Neuron (in vitro differentiated cells): Measurements from ENCODE around the gene UCK1.

Experiments used
- H2AFZ ChIP-seq: one replicate; pipeline ENCODE4 v1.6.1; 2013; ENCODE audit warnings: low read depth, mild to moderate bottlenecking, inconsistent platforms, low read length, moderate library complexity
- H3K27me3 ChIP-seq: one replicate; pipeline ENCODE4 v1.6.1; 2013; ENCODE audit warnings: low read length; ENCODE audit not compliant: insufficient read depth
- H3K36me3 ChIP-seq: one replicate; pipeline ENCODE4 v1.6.1; 2013; ENCODE audit warnings: low read length; ENCODE audit not compliant: insufficient read depth
- H3K4me1 ChIP-seq: one replicate; pipeline ENCODE4 v1.6.1; 2013; ENCODE audit warnings: low read length; ENCODE audit not compliant: insufficient read depth
- H3K4me3 ChIP-seq: 2 replicates; pipeline ENCODE4 v1.5.1; 2013; ENCODE audit warnings: mild to moderate bottlenecking, low read length, moderate library complexity
- H3K9me3 ChIP-seq: one replicate; pipeline ENCODE4 v1.6.1; 2013; ENCODE audit warnings: low read length

The UCK1 gene

DNA sequence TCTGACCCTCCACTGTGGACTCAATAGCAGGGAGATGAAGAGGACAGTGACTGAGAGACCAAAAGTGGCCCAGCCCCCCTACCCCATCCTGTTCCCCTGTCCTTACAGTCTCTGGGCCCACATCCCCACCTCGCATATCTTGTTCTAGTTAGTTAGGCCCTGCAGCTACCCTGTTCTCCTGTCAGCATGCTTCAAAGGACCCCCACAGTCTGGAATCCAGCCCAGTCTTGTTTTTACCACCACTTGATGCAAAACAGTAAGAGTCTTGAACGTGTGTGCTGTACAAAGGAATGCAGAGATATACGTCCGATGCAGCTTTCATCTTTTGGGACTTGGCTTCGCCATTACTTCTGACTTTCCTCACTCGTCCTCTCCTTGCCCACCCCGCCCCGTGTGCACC, 40.5 kb downstream of the UCK1 start:
- Histone ChIP-seq H3K9me3 (no peaks in the 10 kb centered on the region), H2AFZ (no peak overlapping the region), H3K4me3 (no peak overlapping the region), H3K36me3 (peaks cover 99% of the 10 kb centered on the region), H3K27me3 (no peaks in the 10 kb centered on the region), H3K4me1 (no peaks in the 10 kb centered on the region)

DNA sequence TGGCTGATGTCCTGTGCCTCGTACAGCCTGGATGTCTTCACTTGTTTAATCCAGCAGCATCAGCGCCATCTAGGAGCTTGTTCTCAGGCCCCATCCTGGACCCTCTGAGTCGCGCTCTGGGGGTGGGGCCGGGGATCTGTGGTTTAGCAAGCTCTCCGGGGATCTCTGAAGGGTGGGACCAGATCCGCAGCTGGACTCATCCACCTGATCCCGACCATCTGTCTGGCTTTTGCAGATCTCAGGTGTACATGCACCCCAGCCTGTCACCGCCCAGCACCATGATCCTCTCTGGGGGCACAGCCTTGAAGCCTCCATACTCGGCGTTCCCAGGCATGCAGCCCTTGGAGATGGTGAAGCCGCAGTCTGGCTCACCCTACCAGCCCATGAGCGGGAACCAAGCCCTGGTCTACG, 43.4 kb downstream of the UCK1 start:
- H3K27me3 ChIP-seq: no peaks in the 10 kb centered on the region
- no peaks in the 10 kb centered on the region for H3K4me1 ChIP-seq
- H2AFZ ChIP-seq: no peak overlapping the region
- no peak overlapping the region for H3K4me3 ChIP-seq
- H3K36me3 ChIP-seq: peaks cover 99% of the 10 kb centered on the region
- no peaks in the 10 kb centered on the region for H3K9me3 ChIP-seq

DNA sequence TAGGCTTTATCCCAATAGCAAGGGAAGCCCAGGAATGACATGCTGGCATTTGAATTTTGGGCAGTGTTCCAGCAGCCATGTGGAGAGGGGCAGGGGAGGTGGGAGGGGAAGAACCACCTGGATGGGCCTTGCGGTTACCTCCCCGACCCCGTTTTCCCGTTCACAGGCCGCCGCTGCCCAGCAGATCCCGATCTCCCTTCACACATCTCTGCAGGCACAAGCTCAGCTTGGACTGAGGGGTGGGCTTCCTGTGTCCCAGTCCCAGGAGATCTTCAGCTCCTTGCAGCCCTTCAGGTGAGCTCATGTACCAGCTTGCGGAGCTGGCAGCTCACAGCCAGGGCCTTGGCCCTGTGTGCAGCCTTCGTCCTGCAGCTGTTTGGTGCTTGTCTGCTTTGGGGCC, 44.1 kb downstream of the UCK1 start:
- H3K36me3 ChIP-seq: peaks cover 99% of the 10 kb centered on the region
- no peaks in the 10 kb centered on the region for H3K27me3 ChIP-seq
- no peaks in the 10 kb centered on the region for H3K9me3 ChIP-seq
- H3K4me1 ChIP-seq: no peaks in the 10 kb centered on the region
- H2AFZ ChIP-seq: no peak overlapping the region
- no peak overlapping the region for H3K4me3 ChIP-seq

DNA sequence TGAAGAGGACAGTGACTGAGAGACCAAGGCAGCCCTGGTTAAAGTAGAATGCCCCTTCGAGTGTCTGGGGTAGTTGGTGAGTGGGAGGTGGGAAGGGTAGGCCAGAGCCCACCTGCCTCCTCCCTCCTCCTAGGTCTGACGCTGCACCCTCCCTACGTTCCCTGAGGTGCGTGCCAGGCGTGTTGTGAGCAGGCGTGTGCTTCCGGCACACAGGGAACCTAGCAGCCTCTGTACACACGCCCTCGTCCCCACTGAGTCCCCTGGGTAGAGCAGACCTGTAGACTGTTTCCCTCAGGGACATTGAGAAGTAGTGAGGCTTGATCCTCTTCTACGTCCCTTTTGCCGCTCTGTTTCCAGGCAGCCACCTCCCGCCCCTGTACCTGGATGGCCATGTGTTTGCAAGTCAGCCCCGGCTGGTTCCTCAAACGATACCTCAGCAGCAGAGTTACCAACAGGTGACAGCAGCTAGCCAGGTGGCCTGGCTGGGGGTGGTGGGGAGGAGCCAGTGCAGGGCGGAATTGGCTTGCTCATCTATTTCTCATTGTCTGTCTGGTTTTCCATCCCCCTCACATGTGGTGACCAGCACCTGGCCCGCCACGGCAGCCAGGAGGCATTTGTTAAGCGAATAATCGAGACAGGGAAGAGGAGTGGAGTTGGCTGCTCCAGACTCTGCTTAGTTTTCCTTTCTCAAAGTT, 45.2 kb downstream of the UCK1 start:
- Histone ChIP-seq H2AFZ (no peak overlapping the region), H3K4me3 (no peak overlapping the region), H3K36me3 (peaks cover 97% of the 10 kb centered on the region), H3K9me3 (no peaks in the 10 kb centered on the region), H3K27me3 (no peaks in the 10 kb centered on the region), H3K4me1 (no peaks in the 10 kb centered on the region)

DNA sequence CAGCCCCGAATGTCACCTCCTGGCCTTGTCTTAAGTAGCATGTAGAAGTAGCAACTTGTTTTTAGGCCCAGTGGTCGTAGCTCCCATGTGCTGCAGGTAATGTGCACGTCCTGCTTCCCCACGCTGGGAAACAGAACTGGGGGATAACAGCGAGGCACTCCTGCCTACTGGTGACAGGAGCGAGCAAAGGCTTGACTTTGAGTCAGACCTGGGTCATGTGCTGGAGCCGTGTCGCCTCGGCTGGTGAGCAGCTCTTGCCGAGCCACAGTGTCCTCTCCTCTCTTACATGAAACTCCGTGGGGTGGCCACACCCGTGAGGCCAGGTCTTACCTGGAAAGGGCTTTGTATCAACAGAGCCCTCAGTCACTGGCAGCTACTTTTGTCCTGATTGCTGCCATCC, 45.9 kb downstream of the UCK1 start:
- Histone ChIP-seq H2AFZ (no peak overlapping the region), H3K36me3 (peaks cover 96% of the 10 kb centered on the region), H3K4me1 (no peaks in the 10 kb centered on the region), H3K27me3 (no peaks in the 10 kb centered on the region), H3K9me3 (no peaks in the 10 kb centered on the region), H3K4me3 (no peak overlapping the region)

DNA sequence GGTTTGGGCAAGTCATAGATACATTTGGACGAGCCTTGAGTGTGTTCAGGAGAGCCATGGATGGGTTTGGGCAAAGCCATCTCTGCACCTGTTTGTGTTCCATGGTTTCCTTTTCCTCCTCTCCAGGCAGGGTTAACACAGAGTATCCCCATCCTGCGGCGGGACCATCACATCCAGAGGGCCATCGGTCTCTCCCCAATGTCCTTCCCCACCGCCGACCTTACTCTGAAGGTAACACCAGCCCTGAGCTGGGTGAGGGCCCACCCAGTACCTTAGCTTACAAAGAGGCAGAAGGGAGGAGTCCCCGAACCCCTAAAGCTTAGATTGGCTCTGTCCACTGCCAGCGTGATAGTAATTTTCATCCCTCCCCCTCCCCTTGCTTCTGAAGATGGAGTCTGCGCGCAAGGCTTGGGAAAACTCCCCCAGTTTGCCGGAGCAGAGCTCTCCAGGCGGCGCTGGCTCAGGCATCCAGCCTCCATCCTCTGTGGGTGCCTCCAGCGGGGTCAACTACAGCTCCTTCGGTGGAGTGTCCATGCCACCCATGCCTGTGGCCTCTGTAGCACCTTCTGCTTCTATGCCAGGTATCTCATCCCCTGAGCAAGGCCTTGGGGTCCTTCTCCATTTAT, 46.4 kb downstream of the UCK1 start:
- H3K4me3 ChIP-seq: no peak overlapping the region
- no peaks in the 10 kb centered on the region for H3K27me3 ChIP-seq
- H3K4me1 ChIP-seq: no peaks in the 10 kb centered on the region
- H3K9me3 ChIP-seq: no peaks in the 10 kb centered on the region
- H3K36me3 ChIP-seq: peaks cover 96% of the 10 kb centered on the region
- no peak overlapping the region for H2AFZ ChIP-seq

DNA sequence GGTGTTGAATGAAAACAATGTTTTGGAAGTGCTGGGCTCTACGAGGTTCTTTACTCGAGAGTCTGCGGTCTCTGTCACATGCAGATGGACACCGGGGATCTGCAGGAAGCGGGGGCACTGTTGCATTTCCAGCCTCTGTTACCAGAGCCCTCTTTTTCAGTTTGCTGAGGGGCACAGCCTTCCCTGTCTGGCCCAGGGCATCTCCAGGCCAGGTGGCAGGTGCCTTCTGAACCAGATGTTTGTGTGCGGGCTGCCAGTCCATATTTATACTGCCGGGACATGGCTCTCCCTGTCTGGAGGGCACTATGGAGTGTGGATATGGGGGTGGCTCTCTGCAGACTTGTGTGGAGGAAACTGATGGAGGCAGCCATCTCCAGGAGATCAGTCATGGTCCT, 47.0 kb downstream of the UCK1 start:
- no peaks in the 10 kb centered on the region for H3K4me1 ChIP-seq
- no peaks in the 10 kb centered on the region for H3K27me3 ChIP-seq
- no peak overlapping the region for H3K4me3 ChIP-seq
- H3K36me3 ChIP-seq: peaks cover 96% of the 10 kb centered on the region
- no peak overlapping the region for H2AFZ ChIP-seq
- H3K9me3 ChIP-seq: no peaks in the 10 kb centered on the region

DNA sequence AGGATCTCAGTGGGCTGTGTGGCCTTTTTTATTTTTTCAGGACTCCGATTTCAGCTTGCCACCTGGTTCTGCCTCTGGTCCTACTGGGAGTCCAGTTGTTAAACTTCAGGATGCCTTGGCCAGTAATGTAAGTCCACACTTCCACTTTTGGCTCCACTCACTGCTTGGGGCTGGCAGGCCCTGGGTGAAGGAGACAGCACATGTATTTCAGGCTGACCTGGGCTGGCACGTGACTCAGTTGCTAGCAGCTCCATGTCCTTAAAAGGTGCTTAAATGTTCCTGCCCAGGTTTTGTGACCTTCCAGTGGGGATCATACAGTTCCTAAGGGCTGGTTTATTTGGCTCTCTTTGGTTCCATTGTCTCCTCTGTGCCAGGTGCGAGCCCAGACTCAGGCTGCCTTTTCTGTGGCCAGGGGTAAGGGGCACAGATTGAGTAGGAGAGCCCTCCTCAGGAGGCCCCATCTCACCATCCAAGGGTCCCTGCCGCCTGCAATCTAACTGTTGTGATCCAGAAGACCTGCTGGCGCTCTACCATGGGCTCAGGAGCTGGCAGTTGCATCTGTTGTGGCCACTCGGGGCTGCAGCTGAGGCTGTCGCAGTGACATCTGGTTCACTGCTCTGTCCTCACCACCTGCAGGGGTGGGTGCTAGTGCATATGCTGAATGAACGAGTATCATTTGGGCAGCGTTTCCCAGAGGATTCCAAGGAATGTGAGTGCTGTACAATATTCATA, 47.6 kb downstream of the UCK1 start:
- Histone ChIP-seq H3K27me3 (no peaks in the 10 kb centered on the region), H3K4me1 (no peaks in the 10 kb centered on the region), H3K36me3 (peaks cover 96% of the 10 kb centered on the region), H3K9me3 (no peaks in the 10 kb centered on the region), H3K4me3 (no peak overlapping the region), H2AFZ (no peak overlapping the region)

DNA sequence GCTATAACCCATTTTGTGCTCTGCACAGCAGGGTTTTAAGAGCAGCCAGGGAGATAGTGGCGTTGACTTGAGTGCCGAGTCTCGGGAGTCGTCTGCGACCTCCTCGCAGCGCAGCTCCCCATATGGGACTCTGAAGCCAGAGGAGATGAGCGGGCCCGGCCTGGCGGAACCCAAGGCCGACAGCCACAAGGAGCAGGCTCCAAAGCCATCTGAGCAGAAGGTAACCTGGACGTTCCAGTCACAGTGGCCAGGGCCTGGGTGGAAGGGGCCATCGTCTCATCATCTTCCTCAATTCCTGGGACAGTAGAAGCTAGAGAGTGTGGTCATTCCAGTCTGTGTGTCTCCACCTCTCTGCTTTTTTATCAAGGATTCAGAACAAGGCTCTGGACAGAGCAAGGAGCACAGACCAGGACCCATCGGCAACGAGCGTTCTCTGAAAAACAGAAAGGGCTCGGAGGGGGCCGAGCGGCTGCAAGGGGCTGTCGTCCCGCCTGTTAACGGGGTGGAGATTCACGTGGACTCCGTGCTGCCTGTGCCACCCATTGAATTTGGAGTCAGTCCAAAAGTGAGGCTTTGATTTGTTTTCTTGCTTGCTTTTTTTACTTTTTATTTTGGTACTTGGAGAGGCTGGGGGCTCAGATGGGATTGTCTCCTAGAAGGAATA, 48.6 kb downstream of the UCK1 start:
- no peak overlapping the region for H3K4me3 ChIP-seq
- H3K4me1 ChIP-seq: no peaks in the 10 kb centered on the region
- H3K27me3 ChIP-seq: no peaks in the 10 kb centered on the region
- no peaks in the 10 kb centered on the region for H3K9me3 ChIP-seq
- H2AFZ ChIP-seq: no peak overlapping the region
- H3K36me3 ChIP-seq: peaks cover 96% of the 10 kb centered on the region

DNA sequence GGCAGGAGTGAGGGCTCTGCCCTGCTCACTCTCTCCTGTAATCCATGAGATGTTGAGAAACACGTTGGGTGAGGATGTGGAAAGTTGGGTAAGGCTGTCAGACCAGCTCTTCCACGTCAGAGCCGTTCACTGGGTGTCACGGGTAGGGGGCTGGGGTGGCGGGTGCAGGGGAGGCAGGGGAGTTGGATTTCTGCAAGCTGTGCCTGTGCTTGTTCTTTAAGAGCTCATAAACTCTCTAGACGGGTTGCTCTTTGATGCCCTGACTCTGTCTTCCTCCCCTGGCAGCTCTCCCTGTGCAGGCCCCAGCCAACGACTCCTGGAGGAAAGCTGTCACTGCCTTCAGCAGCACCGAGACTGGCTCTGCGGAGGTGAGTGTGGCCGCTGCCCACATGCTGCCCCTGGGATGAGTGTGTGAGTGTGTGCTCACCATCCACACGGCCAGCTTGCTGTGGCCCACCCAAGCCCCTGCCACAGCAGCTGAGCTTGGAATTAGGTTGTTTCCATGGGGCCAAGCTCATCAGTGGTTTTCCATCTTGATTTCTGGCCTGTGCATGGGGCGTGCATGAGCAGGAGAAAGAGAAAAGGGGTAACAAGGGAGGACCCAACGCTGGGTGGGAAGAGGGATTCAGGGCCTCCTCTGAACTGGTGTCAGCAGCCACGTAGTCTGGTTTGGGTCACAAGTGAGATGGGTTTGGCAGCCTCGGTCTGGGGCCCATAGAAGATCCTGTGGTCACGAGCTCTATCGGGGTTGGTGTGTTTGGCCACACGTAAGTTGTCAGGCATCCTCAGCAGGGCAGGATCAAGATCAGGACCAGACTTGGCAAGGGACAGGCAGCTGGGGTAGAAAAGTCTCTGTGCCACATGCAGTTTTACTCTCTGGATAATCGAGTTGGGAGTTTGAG, 49.4 kb downstream of the UCK1 start:
- Histone ChIP-seq H3K36me3 (peaks cover 96% of the 10 kb centered on the region), H3K9me3 (no peaks in the 10 kb centered on the region), H3K27me3 (no peaks in the 10 kb centered on the region), H3K4me1 (no peaks in the 10 kb centered on the region), H2AFZ (no peak overlapping the region), H3K4me3 (no peak overlapping the region)

DNA sequence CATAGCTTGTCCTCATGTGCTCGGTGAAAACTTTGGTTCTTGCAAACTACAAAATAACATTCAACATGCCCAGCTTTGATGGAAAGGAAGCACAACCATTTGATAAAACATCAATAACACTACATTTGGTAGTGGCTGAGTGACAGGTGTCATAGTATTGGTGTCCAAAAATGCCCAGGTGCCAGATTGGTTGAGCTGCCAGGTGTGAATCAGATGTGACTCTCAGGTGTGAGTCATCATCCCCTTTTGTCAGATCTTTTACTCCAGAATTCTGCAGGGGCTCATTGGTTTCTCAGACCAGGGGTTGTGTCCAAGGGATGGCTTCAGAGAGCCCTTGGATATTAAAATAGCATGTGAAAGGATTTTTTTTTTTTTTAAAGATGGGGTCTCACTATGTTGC, 50.8 kb downstream of the UCK1 start:
- Histone ChIP-seq H2AFZ (no peak overlapping the region), H3K4me1 (no peaks in the 10 kb centered on the region), H3K36me3 (peaks cover 96% of the 10 kb centered on the region), H3K27me3 (no peaks in the 10 kb centered on the region), H3K4me3 (no peak overlapping the region), H3K9me3 (no peaks in the 10 kb centered on the region)

DNA sequence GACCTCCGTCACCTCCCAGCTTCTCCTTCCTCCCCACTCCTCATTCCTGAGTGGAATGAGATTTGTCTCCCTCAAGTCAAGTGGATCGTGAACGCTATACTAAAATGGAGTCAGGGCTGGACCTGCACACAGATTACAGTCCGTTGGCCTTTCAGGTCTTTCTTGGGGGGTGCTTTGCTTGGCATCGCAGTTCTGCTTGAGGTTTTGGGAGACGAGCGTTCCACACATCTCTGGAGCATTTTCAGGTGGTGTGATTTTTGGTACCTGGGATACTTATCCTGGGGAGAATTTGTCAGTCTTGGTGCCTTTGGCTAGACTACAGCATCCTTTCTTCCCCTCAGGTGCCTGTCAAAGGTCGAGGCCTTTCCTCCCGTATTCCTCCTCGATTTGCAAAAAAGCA, 52.2 kb downstream of the UCK1 start:
- Histone ChIP-seq H3K27me3 (no peaks in the 10 kb centered on the region), H3K36me3 (peaks cover 96% of the 10 kb centered on the region), H3K4me1 (no peaks in the 10 kb centered on the region), H2AFZ (no peak overlapping the region), H3K9me3 (no peaks in the 10 kb centered on the region), H3K4me3 (no peak overlapping the region)
